Activated CD4-positive, alpha-beta T cell treated with anti-CD3 and anti-CD28 coated beads, Interleukin-2, Interleukin-4, amounts not matched to agents 100 ng/mL and 50 ng/mL, durations not matched to agents 16 hours and 8 hours (primary cell): ENCODE measurements around the gene SEC24B.

Experiments used
- DNase-seq: peaks from one replicate; pipeline ENCODE4 v3.0.0-alpha.2; 2020; ENCODE audit warnings: low spot score

Gene SEC24B

GRCh38 chr4:109433205-109434006 is at the start of gene SEC24B:
Gene SEC24B, plus strand, starts transcription at chr4:109433815. Its CDS starts 55 bp downstream, at chr4:109433870.
- peak; percentile 89 for DNase-seq

GRCh38 chr4:109383823-109384222 is 49.8 kb upstream of the SEC24B start:
- no peak for DNase-seq

GRCh38 chr4:109385260-109385659 is 48.4 kb upstream of the SEC24B start:
- DNase-seq = no peak

- DNase-seq = no peak
Measured at GRCh38 chr4:109389369-109390114, 44.1 kb upstream of the SEC24B start.

GRCh38 chr4:109390115-109390768 is 43.4 kb upstream of the SEC24B start:
- DNase-seq = no peak

GRCh38 chr4:109395694-109396093 is 37.9 kb upstream of the SEC24B start:
- no peak for DNase-seq

- DNase-seq = no peak
Measured at GRCh38 chr4:109398928-109399327, 34.7 kb upstream of the SEC24B start.

- DNase-seq = peak; percentile 53
Measured at GRCh38 chr4:109406337-109406931, 27.2 kb upstream of the SEC24B start.

- no peak for DNase-seq
Measured at GRCh38 chr4:109407027-109407737, 26.4 kb upstream of the SEC24B start.

- DNase-seq = no peak
Measured at GRCh38 chr4:109408711-109409110, 24.9 kb upstream of the SEC24B start.

- DNase-seq = no peak
Measured at GRCh38 chr4:109410226-109410625, 23.4 kb upstream of the SEC24B start.

GRCh38 chr4:109410776-109411175 is 22.8 kb upstream of the SEC24B start:
- no peak for DNase-seq

GRCh38 chr4:109411964-109412363 is 21.7 kb upstream of the SEC24B start:
- no peak for DNase-seq

- DNase-seq = no peak
Measured at GRCh38 chr4:109412776-109413175, 20.8 kb upstream of the SEC24B start.

- no peak for DNase-seq
Measured at GRCh38 chr4:109414938-109415337, 18.7 kb upstream of the SEC24B start.

GRCh38 chr4:109418588-109418987 is 15.0 kb upstream of the SEC24B start:
- no peak for DNase-seq

GRCh38 chr4:109419679-109420078 is 13.9 kb upstream of the SEC24B start:
- no peak for DNase-seq

- no peak for DNase-seq
Measured at GRCh38 chr4:109424093-109424841, 9.3 kb upstream of the SEC24B start.

- DNase-seq = no peak
Measured at GRCh38 chr4:109425405-109425804, 8.2 kb upstream of the SEC24B start.

- peak; percentile 80 for DNase-seq
Measured at GRCh38 chr4:109429545-109429944, 4.1 kb upstream of the SEC24B start.

- DNase-seq = no peak
Measured at GRCh38 chr4:109432203-109432602, 1.4 kb upstream of the SEC24B start.
